Testis (tissue), 5 donors: Measurements from ENCODE around the gene FBXW4. TPM values are rescaled to one million over a fixed set of nuclear protein-coding genes. Genes with fewer than 3 reads are reported as not detected.

Source experiments
- DNase-seq: peaks from one replicate; pipeline ENCODE4 v3.0.0-alpha.2; 2019
- H3K27ac ChIP-seq, 2 donors: fragments of 200-600 bp; sonication (generic); one replicate each; pipeline ENCODE4 v1.5.1; 2019
- H3K27me3 ChIP-seq: fragments of 200-600 bp; sonication (generic); one replicate; pipeline ENCODE4 v1.5.1; 2019
- H3K36me3 ChIP-seq: fragments of 200-600 bp; sonication (generic); one replicate; pipeline ENCODE4 v1.5.1; 2017; ENCODE audit warnings: low read depth; ENCODE audit errors: missing control alignments
- H3K4me1 ChIP-seq: fragments of 200-600 bp; sonication (generic); one replicate; pipeline ENCODE4 v1.5.1; 2019
- H3K4me3 ChIP-seq, 2 donors: fragments of 200-600 bp; sonication (generic); one replicate each; pipeline ENCODE4 v1.5.1; 2017 to 2019
- H3K9me3 ChIP-seq: fragments of 200-600 bp; sonication (generic); one replicate; pipeline ENCODE4 v1.5.1; 2017
- POLR2A ChIP-seq: fragments of 450-650 bp; IDR thresholded peaks from one replicate; pipeline ENCODE4 v1.6.1; 2017; ENCODE audit warnings: antibody characterized with exemption, mild to moderate bottlenecking, moderate library complexity
- WGBS, 2 donors: methylation state at CpG; one replicate each; pipeline ENCODE4 v1.1.5; 2018; 5-methylcytosine and 5-hydroxymethylcytosine counted together
- intact Hi-C: fragments of 100-400 bp; cut with DNase I; formaldehyde crosslinking; loops from one replicate; pipeline ENCODE4 v1.15.1; 2023; ENCODE audit warnings: low total_unique reads
- long read RNA-seq, 2 donors: transcript quantifications; one replicate each; lab custom pipeline, GENCODE V29; 2026
- polyA plus RNA-seq: library from polyadenylated mRNA; stranded (reverse); fragments of 350-450 nt; fragmentation: Illumina TruSeq; extraction: RNeasy Lipid Tissue Mini Kit (QIAGEN cat#74804); gene quantifications from one replicate; pipeline ENCODE4 v1.2.3, GENCODE V29; 2014; ENCODE audit warnings: low read depth, low replicate concordance; ENCODE audit not compliant: insufficient read depth
- total RNA-seq, 2 donors: library from RNA; depleted of rRNA; stranded (reverse); fragments of >200 nt; gene quantifications; one replicate each; pipeline ENCODE4 v1.2.3, GENCODE V29; 2016
- TF ChIP-seq, protein P1 (sequence below), 3 experiments: fragments of 450-650 bp in 2 of 3; fragments of 200-600 bp in 1 of 3; sonication (generic) in 1 of 3; IDR thresholded peaks; one replicate each; pipeline ENCODE4 v1.5.1; 2016 to 2019; ENCODE audit warnings: antibody characterized with exemption in 3 of 3, mild to moderate bottlenecking in 2 of 3, moderate library complexity in 1 of 3

Gene FBXW4, protein sequence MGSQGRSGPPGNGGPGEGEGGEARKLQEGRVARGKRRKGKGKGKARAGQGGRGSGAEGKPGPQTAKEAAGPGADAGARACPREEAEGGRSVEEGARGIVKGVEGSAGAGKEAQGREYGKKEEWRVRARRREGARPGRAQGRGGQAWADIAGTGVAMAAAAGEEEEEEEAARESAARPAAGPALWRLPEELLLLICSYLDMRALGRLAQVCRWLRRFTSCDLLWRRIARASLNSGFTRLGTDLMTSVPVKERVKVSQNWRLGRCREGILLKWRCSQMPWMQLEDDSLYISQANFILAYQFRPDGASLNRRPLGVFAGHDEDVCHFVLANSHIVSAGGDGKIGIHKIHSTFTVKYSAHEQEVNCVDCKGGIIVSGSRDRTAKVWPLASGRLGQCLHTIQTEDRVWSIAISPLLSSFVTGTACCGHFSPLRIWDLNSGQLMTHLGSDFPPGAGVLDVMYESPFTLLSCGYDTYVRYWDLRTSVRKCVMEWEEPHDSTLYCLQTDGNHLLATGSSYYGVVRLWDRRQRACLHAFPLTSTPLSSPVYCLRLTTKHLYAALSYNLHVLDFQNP
- total RNA-seq = 10 to 100 TPM; 62.5 to 76.1 TPM
- polyA plus RNA-seq = 49.0 TPM
- long read RNA-seq, donor 1, transcript FBXW4-201 (9 exons, 2,483 nt) = major isoform, 6 of 12 reads
- long read RNA-seq, donor 1, partial matches to known transcripts = 6 of 12 reads
- long read RNA-seq, donor 1, other reads (novel, unspliced or antisense) = 0 of 12 reads
- long read RNA-seq, donor 2, partial matches to known transcripts = 0 of 1 reads
- long read RNA-seq, donor 2, other reads (novel, unspliced or antisense) = 0 of 1 reads

DNA sequence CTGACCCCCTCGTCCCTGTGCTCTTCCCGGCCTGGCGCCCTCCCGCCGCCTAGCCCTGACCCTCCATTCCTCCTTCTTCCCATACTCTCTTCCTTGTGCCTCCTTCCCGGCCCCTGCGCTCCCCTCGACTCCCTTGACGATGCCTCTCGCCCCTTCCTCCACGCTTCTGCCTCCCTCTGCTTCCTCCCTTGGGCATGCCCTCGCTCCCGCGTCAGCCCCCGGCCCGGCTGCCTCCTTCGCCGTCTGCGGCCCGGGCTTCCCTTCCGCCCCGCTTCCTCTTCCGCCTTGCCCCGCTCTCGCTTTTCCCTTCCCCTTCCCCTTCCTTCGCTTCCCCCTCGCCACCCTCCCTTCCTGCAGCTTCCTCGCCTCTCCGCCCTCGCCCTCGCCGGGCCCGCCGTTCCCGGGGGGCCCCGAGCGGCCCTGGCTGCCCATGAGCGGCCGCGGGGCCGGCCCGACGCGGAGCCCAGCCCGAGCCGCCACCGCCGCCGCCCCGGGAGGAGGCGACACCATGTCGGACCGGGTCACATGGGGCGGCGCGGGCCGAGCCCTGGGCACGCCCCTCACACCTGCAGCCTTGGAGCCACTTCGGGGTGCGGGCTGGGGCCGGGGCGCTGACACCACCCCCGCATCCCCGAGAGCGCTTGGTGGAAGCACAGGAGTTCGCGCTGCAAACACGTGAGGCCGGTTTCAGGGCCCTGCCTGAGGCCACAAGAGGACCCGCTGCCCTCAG is at the start of gene FBXW4:
TSS of gene FBXW4 (minus strand) at position 497 of the 730 bp plus-strand sequence. CDS start at position 432, 65 bp downstream.
- intact Hi-C loops = no loop called here
- no peaks in the 10 kb centered on the region for H3K9me3 ChIP-seq
- TF ChIP-seq, protein P1, sequence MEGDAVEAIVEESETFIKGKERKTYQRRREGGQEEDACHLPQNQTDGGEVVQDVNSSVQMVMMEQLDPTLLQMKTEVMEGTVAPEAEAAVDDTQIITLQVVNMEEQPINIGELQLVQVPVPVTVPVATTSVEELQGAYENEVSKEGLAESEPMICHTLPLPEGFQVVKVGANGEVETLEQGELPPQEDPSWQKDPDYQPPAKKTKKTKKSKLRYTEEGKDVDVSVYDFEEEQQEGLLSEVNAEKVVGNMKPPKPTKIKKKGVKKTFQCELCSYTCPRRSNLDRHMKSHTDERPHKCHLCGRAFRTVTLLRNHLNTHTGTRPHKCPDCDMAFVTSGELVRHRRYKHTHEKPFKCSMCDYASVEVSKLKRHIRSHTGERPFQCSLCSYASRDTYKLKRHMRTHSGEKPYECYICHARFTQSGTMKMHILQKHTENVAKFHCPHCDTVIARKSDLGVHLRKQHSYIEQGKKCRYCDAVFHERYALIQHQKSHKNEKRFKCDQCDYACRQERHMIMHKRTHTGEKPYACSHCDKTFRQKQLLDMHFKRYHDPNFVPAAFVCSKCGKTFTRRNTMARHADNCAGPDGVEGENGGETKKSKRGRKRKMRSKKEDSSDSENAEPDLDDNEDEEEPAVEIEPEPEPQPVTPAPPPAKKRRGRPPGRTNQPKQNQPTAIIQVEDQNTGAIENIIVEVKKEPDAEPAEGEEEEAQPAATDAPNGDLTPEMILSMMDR (IDR thresholded peaks at IDR 0.05) = no peak
- no peak for TF ChIP-seq POLR2A
- H3K4me1 ChIP-seq = peaks cover 18% of the 10 kb centered on the region
- H3K27me3 ChIP-seq = no peaks in the 10 kb centered on the region
- peak within 1 kb of the TSS; percentile 94 to 96 for H3K27ac ChIP-seq
- 1 to 2% methylated on average over 31 to 66 of the region's 70 CpGs for WGBS, 2 donors
- DNase-seq = peak; percentile 65
- H3K36me3 ChIP-seq = no peaks in the 10 kb centered on the region
- H3K4me3 ChIP-seq = peak within 1 kb of the TSS; percentile 84 to 85

DNA sequence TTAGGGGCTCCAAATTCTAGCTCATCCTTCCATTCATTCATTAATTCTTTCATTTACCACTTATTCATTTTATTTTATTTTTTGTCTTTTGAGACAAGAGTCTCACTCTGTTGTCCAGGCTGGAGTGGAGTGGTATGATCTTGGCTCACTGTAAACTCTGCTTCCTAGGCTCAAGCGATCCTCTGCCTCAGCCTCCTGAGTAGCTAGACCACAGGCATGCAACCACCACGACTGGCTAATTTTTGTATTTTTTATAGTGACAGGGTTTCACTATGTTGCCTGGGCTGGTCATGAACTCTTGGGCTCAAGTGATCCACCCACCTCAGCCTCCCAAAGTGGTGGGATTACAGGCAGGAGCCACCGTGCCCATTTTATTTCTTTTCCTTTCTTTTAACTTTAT is 49.3 kb upstream of the FBXW4 start:
- intact Hi-C loops = no loop called here
- Histone ChIP-seq H3K27ac (no peak overlapping the region), H3K9me3 (no peaks in the 10 kb centered on the region), H3K36me3 (no peaks in the 10 kb centered on the region), H3K27me3 (no peaks in the 10 kb centered on the region), H3K4me1 (no peaks in the 10 kb centered on the region), H3K4me3 (no peak overlapping the region)
- no peak for DNase-seq
- TF ChIP-seq, protein P1 (IDR thresholded peaks at IDR 0.05) = no peak
- no peak for TF ChIP-seq POLR2A
- WGBS, 2 donors = 80 to 87% methylated on average over 3 of the region's 3 CpGs

DNA sequence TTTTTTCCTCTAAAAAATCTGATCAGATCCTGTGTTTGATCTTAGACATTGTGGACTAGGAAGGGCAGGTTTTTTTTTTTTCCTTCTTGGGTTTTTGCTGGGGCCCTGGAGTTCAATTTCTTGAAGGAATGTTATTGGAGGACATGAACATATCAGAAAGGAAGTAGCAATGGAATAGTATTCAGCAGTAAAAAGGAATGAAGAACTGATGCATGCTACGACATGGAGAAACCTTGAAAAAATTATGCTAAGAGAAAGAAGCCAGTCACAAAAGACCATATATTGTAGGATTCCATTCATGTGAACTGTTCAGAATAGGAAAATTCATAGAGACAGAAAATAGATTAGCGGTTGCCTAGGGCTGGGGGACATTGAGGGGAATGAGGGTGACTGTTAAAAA is 47.0 kb upstream of the FBXW4 start:
- H3K27ac ChIP-seq = no peak overlapping the region
- H3K4me1 ChIP-seq = no peaks in the 10 kb centered on the region
- H3K9me3 ChIP-seq = no peaks in the 10 kb centered on the region
- no peak for DNase-seq
- intact Hi-C loops = no loop called here
- TF ChIP-seq POLR2A = no peak
- TF ChIP-seq, protein P1 (IDR thresholded peaks at IDR 0.05) = no peak
- H3K4me3 ChIP-seq = no peak overlapping the region
- H3K36me3 ChIP-seq = no peaks in the 10 kb centered on the region
- 48% methylated on average over 2 of the region's 2 CpGs for WGBS, 2 donors
- no peaks in the 10 kb centered on the region for H3K27me3 ChIP-seq

DNA sequence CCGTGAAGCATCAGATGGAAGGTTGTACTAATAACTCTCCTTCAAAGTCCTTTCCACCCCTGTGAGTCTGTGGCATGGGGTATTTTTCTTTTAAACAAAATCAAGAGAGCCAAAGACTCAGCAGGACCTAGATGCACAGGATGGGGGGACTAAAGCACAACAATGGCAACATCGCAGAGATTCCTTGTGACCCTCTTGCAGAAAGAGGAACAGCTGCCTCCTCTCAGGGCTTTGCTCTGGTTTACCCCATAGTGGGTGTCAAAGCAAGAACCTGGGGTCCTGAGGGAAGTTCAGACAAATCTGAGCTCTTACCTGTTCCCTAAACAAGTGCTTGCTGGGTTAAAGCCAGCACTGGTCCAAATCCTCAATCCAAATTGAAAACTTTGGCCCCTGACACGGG is 41.7 kb upstream of the FBXW4 start:
- intact Hi-C loops = no loop called here
- TF ChIP-seq, protein P1 (IDR thresholded peaks at IDR 0.05) = no peak
- TF ChIP-seq POLR2A = no peak
- no peak for DNase-seq
- no peak overlapping the region for H3K27ac ChIP-seq
- no peaks in the 10 kb centered on the region for H3K27me3 ChIP-seq
- WGBS, 2 donors = 70 to 80% methylated on average over 3 of the region's 3 CpGs
- no peaks in the 10 kb centered on the region for H3K4me1 ChIP-seq
- no peaks in the 10 kb centered on the region for H3K9me3 ChIP-seq
- no peak overlapping the region for H3K4me3 ChIP-seq
- H3K36me3 ChIP-seq = no peaks in the 10 kb centered on the region
